Muscle layer of colon (tissue), 2 donors: ENCODE data around the gene SYNPO2.
A peak's percentile ranks its signal among the peaks of the same experiment; 100 is the strongest.

Experiments
- H3K27ac ChIP-seq: one replicate; pipeline ENCODE4 v1.7.0; 2013; ENCODE audit warnings: low read depth, mild to moderate bottlenecking, low read length, moderate library complexity
- H3K27me3 ChIP-seq, 2 donors: one replicate each; pipeline ENCODE4 v1.7.0; 2013; ENCODE audit warnings: low read length in 2 of 2, mild to moderate bottlenecking in 2 of 2; ENCODE audit not compliant: insufficient read depth in 2 of 2, control insufficient read depth in 1 of 2
- H3K36me3 ChIP-seq: one replicate; pipeline ENCODE4 v1.7.0; 2013; ENCODE audit warnings: mild to moderate bottlenecking, low read length; ENCODE audit not compliant: insufficient read depth
- H3K4me1 ChIP-seq: one replicate; pipeline ENCODE4 v1.7.0; 2013; ENCODE audit warnings: mild to moderate bottlenecking, low read length; ENCODE audit not compliant: insufficient read depth
- H3K4me3 ChIP-seq, 2 donors: one replicate each; pipeline ENCODE4 v1.7.0; 2013; ENCODE audit warnings: low read length in 2 of 2, low read depth in 1 of 2, mild to moderate bottlenecking in 1 of 2, moderate library complexity in 1 of 2
- H3K9ac ChIP-seq: one replicate; pipeline ENCODE4 v1.7.0; 2013; ENCODE audit warnings: low read length
- H3K9me3 ChIP-seq: one replicate; pipeline ENCODE4 v1.7.0; 2013; ENCODE audit warnings: mild to moderate bottlenecking, low read length
- donor health status: abdominal sarcoma.
- donor health status: Adenocarcinoma of cecum.

Gene SYNPO2

DNA sequence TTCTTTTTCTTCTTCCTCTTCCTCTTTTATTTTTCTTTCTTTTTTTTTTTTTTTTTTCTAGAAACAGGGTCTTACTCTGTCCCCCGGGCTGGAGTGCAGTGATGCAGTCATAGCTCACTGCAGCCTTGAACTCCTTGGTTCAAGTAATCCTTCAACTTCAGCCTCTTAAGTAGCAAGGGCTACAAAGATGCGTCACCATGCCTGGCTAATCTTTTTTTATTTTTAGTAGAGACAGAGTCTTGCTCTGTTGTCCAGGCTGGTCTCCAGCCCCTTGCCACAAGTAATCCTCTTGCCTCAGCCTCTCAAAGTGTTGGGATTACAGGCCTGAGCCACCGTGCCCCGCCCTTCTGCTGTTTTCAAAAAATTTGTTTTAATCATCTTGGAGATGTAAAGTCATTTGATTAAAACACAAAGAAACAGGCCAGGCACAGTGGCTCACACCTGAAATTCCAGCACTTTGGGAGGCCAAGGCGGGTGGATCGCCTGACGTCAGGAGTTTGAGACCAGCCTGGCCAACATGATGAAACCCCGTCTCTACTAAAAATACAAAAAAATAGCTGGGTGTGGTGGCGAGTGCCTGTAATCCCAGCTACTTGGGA is 28.1 kb downstream of the SYNPO2 start:
- Histone ChIP-seq H3K9me3 (no peaks in the 10 kb centered on the region), H3K4me1 (peaks cover 52% of the 10 kb centered on the region), H3K9ac (no peak overlapping the region), H3K4me3 (no peak overlapping the region), H3K27me3 (no peaks in the 10 kb centered on the region), H3K36me3 (no peaks in the 10 kb centered on the region), H3K27ac (no peak overlapping the region)

GRCh38 chr4:118917582-118917981 is 28.9 kb downstream of the SYNPO2 start:
- H3K9me3 ChIP-seq: no peaks in the 10 kb centered on the region
- H3K4me1 ChIP-seq: peaks cover 51% of the 10 kb centered on the region
- peak overlapping the region; percentile 77 for H3K27ac ChIP-seq
- no peaks in the 10 kb centered on the region for H3K27me3 ChIP-seq
- no peaks in the 10 kb centered on the region for H3K36me3 ChIP-seq
- H3K9ac ChIP-seq: no peak overlapping the region
- no peak overlapping the region for H3K4me3 ChIP-seq

- Histone ChIP-seq H3K27me3 (no peaks in the 10 kb centered on the region), H3K9me3 (no peaks in the 10 kb centered on the region), H3K9ac (no peak overlapping the region), H3K27ac (peak overlapping the region; percentile 77), H3K4me1 (peaks cover 44% of the 10 kb centered on the region), H3K36me3 (no peaks in the 10 kb centered on the region), H3K4me3 (no peak overlapping the region)
Measured at GRCh38 chr4:118918388-118918787, 29.7 kb downstream of the SYNPO2 start.

- H3K27me3 ChIP-seq: no peaks in the 10 kb centered on the region
- no peak overlapping the region for H3K4me3 ChIP-seq
- peak overlapping the region; percentile 77 for H3K27ac ChIP-seq
- H3K4me1 ChIP-seq: peaks cover 56% of the 10 kb centered on the region
- H3K9me3 ChIP-seq: no peaks in the 10 kb centered on the region
- peak overlapping the region; percentile 9 for H3K9ac ChIP-seq
- H3K36me3 ChIP-seq: no peaks in the 10 kb centered on the region
Measured at GRCh38 chr4:118920247-118920646, 31.6 kb downstream of the SYNPO2 start.

DNA sequence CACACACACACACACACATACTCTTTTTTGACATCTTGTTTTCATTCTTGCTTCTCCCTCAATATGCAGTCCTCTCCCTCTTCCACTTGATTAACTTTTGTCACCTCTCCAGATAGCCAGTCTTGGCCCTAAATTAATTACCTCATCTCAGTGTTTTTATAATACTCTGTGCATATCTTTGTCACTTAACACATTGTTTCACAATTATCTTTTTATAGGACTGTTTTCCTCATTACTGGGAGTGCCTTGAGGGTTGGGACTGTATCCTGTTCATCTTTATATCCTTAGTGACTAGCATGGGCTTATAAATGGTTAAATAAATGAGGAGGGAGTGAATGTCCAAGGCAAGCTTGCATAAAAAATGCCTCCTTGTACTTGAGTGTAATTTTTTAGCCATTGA is 33.1 kb downstream of the SYNPO2 start:
- no peaks in the 10 kb centered on the region for H3K36me3 ChIP-seq
- H3K9me3 ChIP-seq: no peaks in the 10 kb centered on the region
- peaks cover 71% of the 10 kb centered on the region for H3K4me1 ChIP-seq
- H3K27ac ChIP-seq: peak overlapping the region; percentile 45
- no peaks in the 10 kb centered on the region for H3K27me3 ChIP-seq
- no peak overlapping the region for H3K9ac ChIP-seq
- no peak overlapping the region for H3K4me3 ChIP-seq

- Histone ChIP-seq H3K4me1 (peaks cover 77% of the 10 kb centered on the region), H3K9me3 (no peaks in the 10 kb centered on the region), H3K9ac (no peak overlapping the region), H3K27me3 (no peaks in the 10 kb centered on the region), H3K36me3 (no peaks in the 10 kb centered on the region), H3K4me3 (no peak overlapping the region), H3K27ac (peak overlapping the region; percentile 72)
Measured at GRCh38 chr4:118923891-118924290, 35.2 kb downstream of the SYNPO2 start.

DNA sequence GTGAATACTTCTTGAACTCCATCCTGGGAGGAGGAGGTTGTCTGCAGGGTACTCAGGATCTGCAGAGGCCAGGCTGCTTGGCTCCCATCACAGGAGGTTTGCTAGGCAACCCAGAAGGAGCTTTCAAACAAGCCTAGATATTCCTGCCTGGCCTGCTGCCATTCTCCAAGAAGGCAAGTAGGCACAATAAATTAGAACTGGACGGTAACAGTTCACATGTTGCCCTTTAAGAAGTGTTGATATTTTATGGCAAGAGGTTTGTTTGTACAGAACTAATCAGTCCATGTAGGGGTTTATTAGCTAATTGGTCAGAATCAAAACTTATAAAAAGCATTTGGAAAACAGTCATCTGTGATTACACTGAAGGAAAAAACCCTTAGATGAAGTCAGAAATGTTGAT is 39.3 kb downstream of the SYNPO2 start:
- H3K4me1 ChIP-seq: peaks cover 74% of the 10 kb centered on the region
- H3K9me3 ChIP-seq: no peaks in the 10 kb centered on the region
- H3K36me3 ChIP-seq: no peaks in the 10 kb centered on the region
- no peak overlapping the region for H3K4me3 ChIP-seq
- peak overlapping the region; percentile 71 for H3K27ac ChIP-seq
- no peaks in the 10 kb centered on the region for H3K27me3 ChIP-seq
- no peak overlapping the region for H3K9ac ChIP-seq

DNA sequence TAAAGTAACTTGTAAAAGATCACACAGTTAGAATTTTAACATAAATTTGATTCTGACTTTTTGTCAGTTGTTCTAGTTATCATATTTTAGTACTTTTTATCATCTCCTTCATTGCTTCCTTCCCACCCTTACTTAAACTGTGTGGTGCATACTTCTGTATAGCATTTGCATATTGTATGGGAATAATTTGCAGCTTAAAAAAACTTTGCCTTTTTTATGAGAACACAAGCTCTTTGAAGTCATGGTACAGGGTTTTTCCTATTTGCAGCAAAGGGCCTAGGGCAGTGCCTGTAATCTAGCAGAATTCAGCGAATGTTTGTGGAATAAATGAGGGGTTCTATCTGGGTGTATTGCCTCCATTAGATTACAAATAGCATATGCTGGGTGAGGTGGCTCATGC is 41.6 kb downstream of the SYNPO2 start:
- H3K4me3 ChIP-seq: no peak overlapping the region
- no peaks in the 10 kb centered on the region for H3K36me3 ChIP-seq
- no peak overlapping the region for H3K9ac ChIP-seq
- peaks cover 70% of the 10 kb centered on the region for H3K4me1 ChIP-seq
- no peaks in the 10 kb centered on the region for H3K27me3 ChIP-seq
- no peaks in the 10 kb centered on the region for H3K9me3 ChIP-seq
- no peak overlapping the region for H3K27ac ChIP-seq

DNA sequence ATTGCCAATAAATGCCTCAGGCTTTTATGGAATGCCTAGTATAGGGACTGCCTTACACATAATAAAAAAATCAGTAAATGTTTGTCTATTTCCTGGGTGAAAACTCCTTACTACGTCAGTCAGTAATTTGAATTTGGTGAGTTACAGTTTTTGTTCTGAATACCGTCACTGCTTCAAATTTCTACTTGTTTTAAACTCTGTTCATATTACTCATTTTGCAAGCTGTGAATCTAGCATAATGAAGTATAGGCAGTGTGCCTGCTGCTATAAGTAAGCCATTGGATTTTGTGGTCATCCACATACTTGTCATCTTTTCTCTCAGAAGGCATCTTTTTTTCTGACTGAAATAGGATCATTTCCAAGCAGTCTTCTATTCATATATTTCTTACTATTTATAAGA is 43.1 kb downstream of the SYNPO2 start:
- Histone ChIP-seq H3K4me1 (peaks cover 56% of the 10 kb centered on the region), H3K9ac (no peak overlapping the region), H3K36me3 (no peaks in the 10 kb centered on the region), H3K27me3 (no peaks in the 10 kb centered on the region), H3K9me3 (no peaks in the 10 kb centered on the region), H3K27ac (no peak overlapping the region), H3K4me3 (no peak overlapping the region)

DNA sequence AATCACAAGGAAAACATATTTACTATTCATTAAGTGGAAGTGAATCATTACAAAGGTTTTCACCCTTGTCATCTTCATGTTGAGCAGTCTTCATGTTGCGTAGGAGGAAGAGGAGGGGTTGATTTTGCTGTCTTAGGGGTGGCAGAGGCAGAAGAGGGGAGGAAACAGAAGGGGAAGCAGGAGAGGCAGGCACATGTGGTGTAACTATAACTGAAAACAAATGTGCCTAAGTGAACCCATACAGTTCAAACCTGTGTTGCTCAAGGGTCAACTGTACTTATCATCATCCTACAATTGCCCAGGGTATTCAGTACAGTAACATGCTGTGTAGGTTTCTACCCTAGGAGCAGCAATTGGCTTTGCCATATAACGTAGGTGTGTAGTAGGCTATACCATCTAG is 47.2 kb downstream of the SYNPO2 start:
- Histone ChIP-seq H3K4me1 (peaks cover 43% of the 10 kb centered on the region), H3K27me3 (no peaks in the 10 kb centered on the region), H3K36me3 (no peaks in the 10 kb centered on the region), H3K4me3 (no peak overlapping the region), H3K9me3 (no peaks in the 10 kb centered on the region), H3K27ac (peak overlapping the region; percentile 28), H3K9ac (no peak overlapping the region)

DNA sequence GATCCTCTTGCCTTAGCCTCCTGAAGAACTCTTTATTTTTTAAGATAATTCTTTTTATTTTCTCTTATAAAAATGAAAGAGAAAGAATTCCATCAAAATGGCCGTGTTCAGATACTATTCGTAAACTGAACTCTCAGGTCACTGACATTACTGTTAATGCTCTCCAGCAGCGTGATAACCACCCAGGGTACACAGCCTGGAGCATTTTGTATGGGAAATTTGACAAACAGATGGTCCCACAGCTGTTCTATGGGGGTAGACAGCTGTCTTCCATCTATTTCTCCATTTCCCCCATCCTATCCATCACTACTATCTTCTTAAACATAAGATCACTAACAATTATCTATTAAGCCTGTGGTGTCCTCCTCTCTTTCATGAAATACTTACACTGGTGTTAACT is 47.8 kb downstream of the SYNPO2 start:
- H3K36me3 ChIP-seq: no peaks in the 10 kb centered on the region
- no peak overlapping the region for H3K9ac ChIP-seq
- H3K4me1 ChIP-seq: peaks cover 48% of the 10 kb centered on the region
- H3K27me3 ChIP-seq: no peaks in the 10 kb centered on the region
- H3K27ac ChIP-seq: no peak overlapping the region
- no peaks in the 10 kb centered on the region for H3K9me3 ChIP-seq
- no peak overlapping the region for H3K4me3 ChIP-seq

- H3K9ac ChIP-seq: peak overlapping the region; percentile 2
- H3K27me3 ChIP-seq: no peaks in the 10 kb centered on the region
- H3K27ac ChIP-seq: peak overlapping the region; percentile 82
- peaks cover 52% of the 10 kb centered on the region for H3K4me1 ChIP-seq
- H3K4me3 ChIP-seq: peak overlapping the region in 1 of 2 donors; percentile 3
- H3K9me3 ChIP-seq: no peaks in the 10 kb centered on the region
- no peaks in the 10 kb centered on the region for H3K36me3 ChIP-seq
Measured at GRCh38 chr4:118939169-118939783, 50.6 kb downstream of the SYNPO2 start.
